ENCODE measurements around the gene TIMM8B. TPM values are rescaled to one million over a fixed set of nuclear protein-coding genes. Genes with fewer than 3 reads are reported as not detected.

Gene TIMM8B
- total and polyA plus RNA-seq, 9 of the 15 experiments (the other 6 are each of a cell fraction or from before 2014, with no cell fraction given) = 95.8 to 338 (median 145) TPM

GRCh38 chr11:112042161-112042960, 44.2 kb downstream of the TIMM8B start (continued):
- TF ChIP-seq JUN (IDR thresholded peaks at IDR 0.05; ENCODE audit: borderline replicate concordance, low read depth, low read length) (peak; percentile 95), JUN (CRISPR knock-in tag; IDR thresholded peaks at IDR 0.05; ENCODE audit: borderline replicate concordance) (no peak), ZNF316 (IDR thresholded peaks at IDR 0.05) (peak; percentile 50; the same call in 1 of the 2 replicates), ZNF592 (IDR thresholded peaks at IDR 0.05) (0 out of 2 replicates have a peak, but pooled peaks have one; percentile 54)

GRCh38 chr11:112037527-112037926, 49.0 kb downstream of the TIMM8B start:
- no peaks in the 10 kb centered on the region for H3K9me1 ChIP-seq (ENCODE audit: control insufficient read depth, insufficient read depth, low read length)
- H4K20me1 ChIP-seq (replicated peaks; ENCODE audit: control insufficient read depth, insufficient read depth, low read length) = no peaks in the 10 kb centered on the region; the same call in 1 of the 2 replicates
- DNase-seq (ENCODE audit: extremely low read depth in 1 of 4, low spot score in 3 of 4) (no peak), ATAC-seq (no peak), FAIRE-seq (no peak)
- in situ Hi-C loops (cut with MboI) (no loop called here), intact Hi-C loops (cut with micrococcal nuclease) (no loop called here)
- H3K4me1 ChIP-seq (replicated peaks in 1 of 2; ENCODE audit: control insufficient read depth in 2 of 2, insufficient read depth in 2 of 2, low read length in 2 of 2) = peaks cover 5 to 24% of the 10 kb centered on the region in 2 experiments
- ChIA-PET CTCF (ENCODE audit: low intra/inter-chr PET ratio) (no interaction called here), POLR2A (interaction anchor here (0.6 to 1.3 kb wide), 2 partner anchors 12 to 15 kb away, joined by 3 to 4 read pairs; no protein-coding TSS in a partner anchor)
- no TSS peak for BruUV-seq (replicated peaks)
- H2AFZ ChIP-seq (ENCODE audit: low read depth, low read length) = no peak overlapping the region
- H3K27me3 ChIP-seq (ENCODE audit: control insufficient read depth in 2 of 2, insufficient read depth in 2 of 2, low read length in 2 of 2) = no peaks in the 10 kb centered on the region
- H3K4me2 ChIP-seq (ENCODE audit: insufficient read depth, low read length) = no peak overlapping the region
- H3K9ac ChIP-seq (ENCODE audit: insufficient read depth in 1 of 2, low read depth in 2 of 2, low read length in 2 of 2) = no peak overlapping the region
- H3K36me3 ChIP-seq (ENCODE audit: control insufficient read depth, insufficient read depth, low read length) = peaks cover 84% of the 10 kb centered on the region
- peaks cover 28% of the 10 kb centered on the region for H3K79me2 ChIP-seq (ENCODE audit: control insufficient read depth, insufficient read depth, low read length)
- H3K9me3 ChIP-seq (replicated peaks; ENCODE audit: control insufficient read depth, insufficient read depth, low read depth, low read length) = no peaks in the 10 kb centered on the region
- no peak overlapping the region for H3K27ac ChIP-seq (ENCODE audit: extremely low read depth, low read depth, low read length)
- no peak overlapping the region for H3K4me3 ChIP-seq
- TF ChIP-seq SIX5 (IDR thresholded peaks at IDR 0.05; ENCODE audit: borderline replicate concordance in 1 of 2, insufficient read depth in 1 of 2, low read depth in 1 of 2, low read length in 2 of 2) = no peak
- TF ChIP-seq NR0B1 (IDR thresholded peaks at IDR 0.05; ENCODE audit: partially characterized antibody) = no peak
- TF ChIP-seq HNRNPL (IDR thresholded peaks at IDR 0.05; ENCODE audit: low read depth, low read length) = no peak
- TF ChIP-seq WHSC1 (IDR thresholded peaks at IDR 0.05; ENCODE audit: low read length) = no peak
- no peak for TF ChIP-seq THAP12 (CRISPR knock-in tag; IDR thresholded peaks at IDR 0.05)
- TF ChIP-seq ARID1B (IDR thresholded peaks at IDR 0.05) = no peak
- TF ChIP-seq RHOXF2B (CRISPR knock-in tag; conservative IDR thresholded peaks at IDR 0.05) = no peak
- no peak for TF ChIP-seq NR2C2 (CRISPR knock-in tag; IDR thresholded peaks at IDR 0.05)
- TF ChIP-seq NR2C2 (tag; IDR thresholded peaks at IDR 0.05) = no peak
